ENCODE measurements around the gene KLF4. TPM values are rescaled to one million over a fixed set of nuclear protein-coding genes. Genes with fewer than 3 reads are reported as not detected.
"Not testable (repeated sequence)": the region's sequence is repeated elsewhere in the genome, so short reads cannot be mapped to it uniquely, and the experiment has no call there.

Gene KLF4
- total RNA-seq, 6 donors from 2014 or later, result 50.3 to 213 (median 104) TPM

DNA sequence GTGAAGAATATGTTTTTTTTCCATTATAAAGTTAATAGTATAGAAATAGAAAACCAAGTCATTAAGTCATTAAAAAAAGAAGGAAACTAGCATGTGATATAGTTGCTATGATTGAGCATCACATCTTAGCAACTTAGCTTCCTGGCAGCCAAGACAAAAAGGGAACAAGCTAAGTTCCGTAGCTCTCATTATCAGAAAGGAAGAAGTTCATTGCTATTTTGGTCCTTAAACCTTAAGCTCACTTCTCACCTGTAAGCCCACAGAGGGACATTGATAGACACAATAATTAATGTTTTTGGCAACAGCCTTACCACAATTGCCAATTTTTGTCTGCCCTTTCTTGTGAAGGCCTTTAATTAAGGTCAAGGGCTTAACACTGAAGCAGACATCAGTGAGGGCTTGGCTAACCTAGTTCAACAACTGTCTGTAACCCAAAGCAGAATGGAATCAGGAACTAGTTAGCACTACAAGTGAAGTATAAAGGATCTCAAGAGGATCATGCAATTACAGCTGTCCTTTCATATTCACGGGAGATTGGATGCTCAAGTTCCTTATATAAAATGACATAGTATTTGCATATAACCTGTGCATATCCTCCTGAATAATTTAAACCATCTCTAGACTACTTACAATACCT, 24.0 kb upstream of the KLF4 start:
- no peaks in the 10 kb centered on the region for H3K36me3 ChIP-seq
- no peaks in the 10 kb centered on the region for H3K9me3 ChIP-seq
- no peak overlapping the region for H3K27ac ChIP-seq

DNA sequence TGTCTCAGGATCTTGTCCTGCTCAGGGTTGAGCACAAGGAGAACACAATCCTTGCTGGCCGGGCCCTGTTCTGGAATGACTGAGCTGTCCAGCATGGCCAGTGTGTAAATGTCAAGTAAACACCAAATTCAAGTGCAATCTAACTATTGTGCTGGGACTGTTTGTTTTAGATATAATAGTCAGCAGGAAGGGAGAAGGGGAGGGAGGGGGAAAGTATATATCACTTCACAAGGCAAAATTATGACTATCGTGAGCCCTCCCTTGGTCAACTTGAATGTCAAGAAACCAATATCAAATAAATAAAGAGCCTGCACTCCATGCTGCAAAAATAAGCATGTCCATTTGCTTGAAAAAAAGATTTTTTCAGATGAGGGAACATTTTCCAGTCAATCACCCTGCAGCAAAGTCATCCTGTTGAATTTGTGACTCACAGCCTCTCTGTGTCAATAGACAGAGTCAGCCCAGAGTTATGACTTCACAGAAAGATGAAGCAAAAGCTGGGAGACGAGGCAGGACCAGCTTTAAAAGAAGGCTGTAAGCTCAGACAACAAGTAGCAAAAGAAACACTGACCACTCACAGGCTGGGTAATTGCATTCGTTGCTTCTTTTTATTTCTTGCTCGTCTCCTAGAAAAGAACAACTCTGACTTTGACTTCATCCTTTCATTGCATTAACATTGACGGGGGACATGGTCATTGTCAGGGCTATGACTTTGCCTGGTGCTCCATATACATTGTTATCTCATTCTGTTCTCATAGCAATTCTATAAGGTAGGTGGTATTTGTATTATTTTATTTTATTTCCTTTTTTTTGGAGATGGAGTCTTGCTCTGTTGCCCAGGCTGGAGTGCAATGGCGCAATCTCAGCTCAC, 15.3 kb upstream of the KLF4 start:
- H3K4me3 ChIP-seq, result no peak overlapping the region
- TF ChIP-seq EP300 (IDR thresholded peaks at IDR 0.05) (no peak), POLR2AphosphoS5 (IDR thresholded peaks at IDR 0.05) (peak in 1 of 2 donors; percentile 50)
- H3K9me3 ChIP-seq, result no peaks in the 10 kb centered on the region
- H3K27me3 ChIP-seq, result no peaks in the 10 kb centered on the region
- peaks cover 7 to 17% (median 17%) of the 10 kb centered on the region in 4 donors for H3K4me1 ChIP-seq
- DNase-seq (peak in 1 of 2 donors; percentile 59), ATAC-seq (ENCODE audit: low FRiP score in 2 of 2) (peak; percentile 55 to 83)
- 63 to 67% methylated on average over 7 of the region's 7 CpGs for WGBS, 2 donors
- peak overlapping the region in 3 of 4 donors; percentile 58 to 65 (median 59) for H3K27ac ChIP-seq
- H3K36me3 ChIP-seq, result no peaks in the 10 kb centered on the region

More for the DNA sequence above, 24.0 kb upstream of the KLF4 start:
- ATAC-seq (ENCODE audit: low FRiP score in 2 of 2) (peak in 1 of 2 donors; percentile 82), DNase-seq (no peak)
- no peaks in the 10 kb centered on the region for H3K27me3 ChIP-seq
- TF ChIP-seq EP300 (IDR thresholded peaks at IDR 0.05), result no peak
- H3K4me3 ChIP-seq, result no peak overlapping the region
- WGBS, 2 donors, result 53 to 57% methylated on average over 2 of the region's 2 CpGs
- no peaks in the 10 kb centered on the region for H3K4me1 ChIP-seq

DNA sequence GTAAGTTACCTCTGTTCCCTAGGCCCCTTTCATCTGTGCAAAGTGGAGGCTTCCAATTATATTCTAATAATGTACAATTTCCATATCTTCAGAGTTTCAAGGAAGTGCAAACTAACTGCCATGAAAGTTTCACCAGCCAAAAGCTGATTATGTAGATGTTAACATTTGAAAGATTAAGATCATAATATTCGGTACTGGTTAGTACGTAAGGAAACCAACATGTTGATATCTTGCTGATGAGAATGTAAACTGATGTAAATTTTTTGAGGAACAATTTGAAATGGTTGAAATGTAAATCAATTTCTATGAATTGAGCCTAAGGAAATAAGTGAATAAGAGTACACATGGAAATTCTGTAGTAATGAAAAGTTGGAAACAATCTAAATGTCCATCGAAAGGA, 12.9 kb upstream of the KLF4 start:
- no peaks in the 10 kb centered on the region for H3K36me3 ChIP-seq
- TF ChIP-seq EP300 (IDR thresholded peaks at IDR 0.05) (no peak), POLR2A (IDR thresholded peaks at IDR 0.05) (no peak), POLR2AphosphoS5 (IDR thresholded peaks at IDR 0.05) (no peak)
- TF ChIP-seq, protein P1, sequence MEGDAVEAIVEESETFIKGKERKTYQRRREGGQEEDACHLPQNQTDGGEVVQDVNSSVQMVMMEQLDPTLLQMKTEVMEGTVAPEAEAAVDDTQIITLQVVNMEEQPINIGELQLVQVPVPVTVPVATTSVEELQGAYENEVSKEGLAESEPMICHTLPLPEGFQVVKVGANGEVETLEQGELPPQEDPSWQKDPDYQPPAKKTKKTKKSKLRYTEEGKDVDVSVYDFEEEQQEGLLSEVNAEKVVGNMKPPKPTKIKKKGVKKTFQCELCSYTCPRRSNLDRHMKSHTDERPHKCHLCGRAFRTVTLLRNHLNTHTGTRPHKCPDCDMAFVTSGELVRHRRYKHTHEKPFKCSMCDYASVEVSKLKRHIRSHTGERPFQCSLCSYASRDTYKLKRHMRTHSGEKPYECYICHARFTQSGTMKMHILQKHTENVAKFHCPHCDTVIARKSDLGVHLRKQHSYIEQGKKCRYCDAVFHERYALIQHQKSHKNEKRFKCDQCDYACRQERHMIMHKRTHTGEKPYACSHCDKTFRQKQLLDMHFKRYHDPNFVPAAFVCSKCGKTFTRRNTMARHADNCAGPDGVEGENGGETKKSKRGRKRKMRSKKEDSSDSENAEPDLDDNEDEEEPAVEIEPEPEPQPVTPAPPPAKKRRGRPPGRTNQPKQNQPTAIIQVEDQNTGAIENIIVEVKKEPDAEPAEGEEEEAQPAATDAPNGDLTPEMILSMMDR (IDR thresholded peaks at IDR 0.05), result no peak
- H3K4me3 ChIP-seq, result no peak overlapping the region
- no peak for DNase-seq
- no peaks in the 10 kb centered on the region for H3K9me3 ChIP-seq
- 87 to 92% methylated on average over 3 of the region's 3 CpGs for WGBS, 2 donors
- no peak for ATAC-seq (ENCODE audit: low FRiP score in 2 of 2)
- H3K27ac ChIP-seq, result no peak overlapping the region
- H3K4me1 ChIP-seq, result peaks cover 7 to 17% (median 17%) of the 10 kb centered on the region in 4 donors
- no peaks in the 10 kb centered on the region for H3K27me3 ChIP-seq

DNA sequence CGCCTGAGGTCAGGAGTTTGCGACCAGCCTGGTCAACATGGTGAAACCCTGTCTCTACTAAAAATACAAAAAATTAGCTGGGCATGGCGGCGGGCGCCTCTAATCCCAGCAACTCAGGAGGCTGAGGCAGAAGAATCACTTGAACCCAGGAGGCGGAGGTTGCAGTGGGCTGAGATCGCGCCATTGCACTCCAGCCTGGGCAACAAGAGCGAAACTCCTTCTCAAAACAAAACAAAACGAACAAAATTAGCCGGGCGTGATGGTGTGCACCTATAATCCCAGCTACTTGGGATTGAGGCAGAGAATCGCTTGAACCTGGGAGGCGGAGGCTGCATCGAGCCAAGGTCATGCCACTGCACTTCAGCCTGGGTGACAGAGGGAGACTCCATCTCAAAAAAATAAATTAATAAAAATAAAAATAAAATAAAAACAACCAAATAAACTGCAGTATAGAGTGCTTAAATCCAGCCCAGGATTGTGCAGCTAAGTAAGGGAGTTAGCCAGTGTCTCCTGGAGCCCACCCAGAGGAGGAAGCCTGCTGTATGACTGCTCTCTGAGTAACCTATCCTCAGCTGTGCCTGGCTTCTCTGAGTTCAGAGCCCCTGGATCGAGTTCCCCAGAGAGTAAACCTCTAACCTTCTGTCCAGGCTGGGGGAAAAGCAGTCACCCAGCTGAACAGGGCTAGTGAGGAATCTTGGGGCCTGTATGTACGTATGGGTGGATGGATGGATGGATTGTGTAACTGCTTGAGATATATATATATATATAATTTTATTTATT, 11.0 kb upstream of the KLF4 start:
- H3K27me3 ChIP-seq; H3K36me3 ChIP-seq; H3K9me3 ChIP-seq; H3K27ac ChIP-seq; DNase-seq; ATAC-seq (ENCODE audit: low FRiP score in 2 of 2); H3K4me3 ChIP-seq: not testable (repeated sequence)
- 91 to 97% methylated on average over 17 of the region's 17 CpGs for WGBS, 2 donors
- peaks cover 7 to 17% (median 17%) of the 10 kb centered on the region in 4 donors for H3K4me1 ChIP-seq

DNA sequence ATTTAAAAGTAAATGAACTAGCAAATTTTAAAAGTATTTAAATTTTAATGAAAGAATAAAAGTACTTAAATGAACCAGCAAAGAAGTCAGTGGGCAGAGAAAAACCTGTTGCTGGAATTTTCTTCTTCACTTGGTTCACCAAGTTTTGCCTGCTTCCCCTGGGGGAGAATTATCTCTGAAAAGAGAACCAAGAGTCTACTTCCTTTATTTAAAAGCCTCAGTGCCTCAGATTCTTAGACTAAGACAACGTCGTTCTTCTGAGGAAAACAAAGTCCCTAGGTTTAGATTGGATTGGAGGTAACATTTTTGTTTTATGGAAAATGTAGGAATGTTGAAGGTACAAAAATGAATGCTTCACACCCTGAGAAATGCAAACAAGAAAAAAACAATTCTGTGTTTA, 7.4 kb upstream of the KLF4 start:
- Histone ChIP-seq H3K36me3 (no peaks in the 10 kb centered on the region), H3K4me1 (peaks cover 0 to 2% (median under 1%) of the 10 kb centered on the region in 4 donors), H3K4me3 (no peak overlapping the region), H3K9me3 (no peaks in the 10 kb centered on the region), H3K27ac (no peak overlapping the region), H3K27me3 (no peaks in the 10 kb centered on the region)
- TF ChIP-seq, protein P1 (IDR thresholded peaks at IDR 0.05), result no peak
- TF ChIP-seq EP300 (IDR thresholded peaks at IDR 0.05) (no peak), POLR2AphosphoS5 (IDR thresholded peaks at IDR 0.05) (no peak), POLR2A (IDR thresholded peaks at IDR 0.05) (no peak)
- no peak for ATAC-seq (ENCODE audit: low FRiP score in 2 of 2)
- 21 to 28% methylated on average over 2 of the region's 2 CpGs for WGBS, 2 donors
- no peak for DNase-seq

Data from upper lobe of left lung (tissue), 6 donors.